KMS-11 (cell line): Measurements from ENCODE around the gene SH3BP4.

Experiments
- H2AFZ ChIP-seq: fragments of 200-600 bp; sonication (generic); 2 replicates; pipeline ENCODE4 v1.6.1; 2016; ENCODE audit warnings: antibody characterized with exemption, mixed run types, low read depth
- H3K27ac ChIP-seq: fragments of 200-600 bp; sonication (generic); 2 replicates; pipeline ENCODE4 v1.6.1; 2016; ENCODE audit warnings: mild to moderate bottlenecking, mixed run types
- H3K27me3 ChIP-seq: fragments of 200-600 bp; sonication (generic); 2 replicates; pipeline ENCODE4 v1.6.1; 2017; ENCODE audit warnings: mild to moderate bottlenecking, low read depth, mixed run types, moderate library complexity; ENCODE audit not compliant: insufficient read depth
- H3K36me3 ChIP-seq: fragments of 200-600 bp; sonication (generic); 2 replicates; pipeline ENCODE4 v1.6.1; 2017; ENCODE audit warnings: mild to moderate bottlenecking, mixed run types; ENCODE audit not compliant: insufficient read depth
- H3K4me1 ChIP-seq: fragments of 200-600 bp; sonication (generic); 2 replicates; pipeline ENCODE4 v1.6.1; 2016; ENCODE audit warnings: mild to moderate bottlenecking, low read depth, mixed run types; ENCODE audit not compliant: poor library complexity, severe bottlenecking
- H3K4me2 ChIP-seq: fragments of 200-600 bp; sonication (generic); 2 replicates; pipeline ENCODE4 v1.7.0; 2016; ENCODE audit warnings: mild to moderate bottlenecking, mixed run types
- H3K4me3 ChIP-seq: fragments of 200-600 bp; sonication (generic); IDR thresholded peaks from 2 replicates; pipeline ENCODE4 v1.6.1; 2017; ENCODE audit warnings: low read depth, low read length, mixed read lengths; ENCODE audit not compliant: insufficient read depth
- H3K79me2 ChIP-seq: fragments of 200-600 bp; sonication (generic); 2 replicates; pipeline ENCODE4 v1.6.1; 2016; ENCODE audit warnings: low read depth, mixed run types; ENCODE audit not compliant: insufficient read depth
- H3K9ac ChIP-seq: fragments of 200-600 bp; sonication (generic); 2 replicates; pipeline ENCODE4 v1.6.1; 2016; ENCODE audit warnings: mild to moderate bottlenecking, mixed run types
- H4K20me1 ChIP-seq: fragments of 200-600 bp; sonication (generic); 2 replicates; pipeline ENCODE4 v1.6.1; 2016; ENCODE audit warnings: mild to moderate bottlenecking, mixed run types; ENCODE audit not compliant: insufficient read depth
- CTCF ChIP-seq: fragments of 200-600 bp; sonication (generic); conservative IDR thresholded peaks from 2 replicates; pipeline ENCODE4 v1.6.1; 2017; ENCODE audit warnings: low read depth, mild to moderate bottlenecking, antibody characterized with exemption, low read length, moderate library complexity, mixed read lengths

Gene SH3BP4

GRCh38 chr2:235102896-235103295 is 151.1 kb downstream of the SH3BP4 start:
- no peaks in the 10 kb centered on the region for H3K79me2 ChIP-seq
- no peak for TF ChIP-seq CTCF
- H3K4me3 ChIP-seq: no peak overlapping the region
- no peaks in the 10 kb centered on the region for H4K20me1 ChIP-seq
- no peaks in the 10 kb centered on the region for H3K36me3 ChIP-seq
- no peaks in the 10 kb centered on the region for H3K27me3 ChIP-seq
- no peak overlapping the region for H3K9ac ChIP-seq
- H3K4me2 ChIP-seq: no peak overlapping the region
- H3K4me1 ChIP-seq: no peaks in the 10 kb centered on the region
- H3K27ac ChIP-seq: no peak overlapping the region
- no peak overlapping the region for H2AFZ ChIP-seq
